ENCODE data around the gene ADGRA1. TPM values are rescaled to one million over a fixed set of nuclear protein-coding genes. Genes with fewer than 3 reads are reported as not detected.
"Not testable (repeated sequence)": the region's sequence is repeated elsewhere in the genome, so short reads cannot be mapped to it uniquely, and the experiment has no call there.

Gene ADGRA1
- total RNA-seq, 2 donors from 2014 or later: 0.14 to 0.23 TPM

- H3K27me3 ChIP-seq (replicated peaks; ENCODE audit: insufficient read depth): no peaks in the 10 kb centered on the region
- intact Hi-C loops (cut with DNase I): no loop called here
- no peak overlapping the region for H3K4me3 ChIP-seq
- no peaks in the 10 kb centered on the region for H3K4me1 ChIP-seq (replicated peaks)
- H3K27ac ChIP-seq: no peak overlapping the region
- H3K9me3 ChIP-seq: no peaks in the 10 kb centered on the region
- no peak for TF ChIP-seq POLR2A (IDR thresholded peaks at IDR 0.05)
- WGBS: 96% methylated on average over 1 of the region's 1 CpG
- DNase-seq (ENCODE audit: low spot score): no peak
- H3K36me3 ChIP-seq: no peaks in the 10 kb centered on the region
These were observed 19.7 kb downstream of the ADGRA1 start for GRCh38 chr10:133107442-133107841.

- Histone ChIP-seq H3K27me3 (replicated peaks; ENCODE audit: insufficient read depth) (no peaks in the 10 kb centered on the region), H3K36me3 (no peaks in the 10 kb centered on the region), H3K27ac (no peak overlapping the region), H3K4me3 (no peak overlapping the region), H3K9me3 (no peaks in the 10 kb centered on the region), H3K4me1 (replicated peaks) (no peaks in the 10 kb centered on the region)
- WGBS: 43% methylated on average over 7 of the region's 11 CpGs
- intact Hi-C loops (cut with DNase I): no loop called here
- no peak for DNase-seq (ENCODE audit: low spot score)
- TF ChIP-seq POLR2A (IDR thresholded peaks at IDR 0.05) (no peak), CTCF (IDR thresholded peaks at IDR 0.05) (no peak), POLR2AphosphoS5 (IDR thresholded peaks at IDR 0.05) (no peak)
These were observed 22.0 kb downstream of the ADGRA1 start for GRCh38 chr10:133109711-133110110.

- H3K4me3 ChIP-seq: no peak overlapping the region
- intact Hi-C loops (cut with DNase I): no loop called here
- no peaks in the 10 kb centered on the region for H3K27me3 ChIP-seq (replicated peaks; ENCODE audit: insufficient read depth)
- H3K4me1 ChIP-seq (replicated peaks): no peaks in the 10 kb centered on the region
- 37% methylated on average over 13 of the region's 13 CpGs for WGBS
- no peak overlapping the region for H3K27ac ChIP-seq
- no peaks in the 10 kb centered on the region for H3K36me3 ChIP-seq
- TF ChIP-seq POLR2AphosphoS5 (IDR thresholded peaks at IDR 0.05): no peak
- no peak for TF ChIP-seq CTCF (IDR thresholded peaks at IDR 0.05)
- TF ChIP-seq POLR2A (IDR thresholded peaks at IDR 0.05): no peak
- no peak for DNase-seq (ENCODE audit: low spot score)
- H3K9me3 ChIP-seq: no peaks in the 10 kb centered on the region
These were observed 22.4 kb downstream of the ADGRA1 start for GRCh38 chr10:133110133-133110532.

GRCh38 chr10:133110609-133111275 is 23.0 kb downstream of the ADGRA1 start:
- no peaks in the 10 kb centered on the region for H3K36me3 ChIP-seq
- TF ChIP-seq POLR2A (IDR thresholded peaks at IDR 0.05): no peak
- no peak for TF ChIP-seq CTCF (IDR thresholded peaks at IDR 0.05)
- TF ChIP-seq POLR2AphosphoS5 (IDR thresholded peaks at IDR 0.05): no peak
- no peak overlapping the region for H3K4me3 ChIP-seq
- no peaks in the 10 kb centered on the region for H3K27me3 ChIP-seq (replicated peaks; ENCODE audit: insufficient read depth)
- H3K27ac ChIP-seq: no peak overlapping the region
- H3K4me1 ChIP-seq (replicated peaks): no peaks in the 10 kb centered on the region
- H3K9me3 ChIP-seq: no peaks in the 10 kb centered on the region
- intact Hi-C loops (cut with DNase I): no loop called here
- DNase-seq (ENCODE audit: low spot score): no peak
- 75% methylated on average over 6 of the region's 6 CpGs for WGBS

DNA sequence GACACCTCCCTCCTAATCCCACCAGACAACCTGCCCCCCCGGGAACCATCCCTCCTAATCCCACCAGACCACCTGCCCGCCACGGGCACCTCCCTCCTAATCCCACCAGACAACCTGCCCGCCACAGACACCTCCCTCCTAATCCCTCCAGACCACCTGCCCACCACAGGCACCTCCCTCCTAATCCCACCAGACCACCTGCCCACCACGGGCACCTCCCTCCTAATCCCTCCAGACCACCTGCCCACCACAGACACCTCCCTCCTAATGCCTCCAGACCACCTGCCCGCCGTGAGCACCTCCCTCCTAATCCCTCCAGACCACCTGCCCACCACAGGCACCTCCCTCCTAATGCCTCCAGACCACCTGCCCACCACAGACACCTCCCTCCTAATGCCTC is 23.9 kb downstream of the ADGRA1 start:
- H3K27ac ChIP-seq; DNase-seq (ENCODE audit: low spot score); H3K36me3 ChIP-seq; H3K4me1 ChIP-seq (replicated peaks); H3K4me3 ChIP-seq; intact Hi-C loops (cut with DNase I); H3K9me3 ChIP-seq; H3K27me3 ChIP-seq (replicated peaks; ENCODE audit: insufficient read depth): not testable (repeated sequence)
- WGBS: 24% methylated on average over 6 of the region's 7 CpGs

DNA sequence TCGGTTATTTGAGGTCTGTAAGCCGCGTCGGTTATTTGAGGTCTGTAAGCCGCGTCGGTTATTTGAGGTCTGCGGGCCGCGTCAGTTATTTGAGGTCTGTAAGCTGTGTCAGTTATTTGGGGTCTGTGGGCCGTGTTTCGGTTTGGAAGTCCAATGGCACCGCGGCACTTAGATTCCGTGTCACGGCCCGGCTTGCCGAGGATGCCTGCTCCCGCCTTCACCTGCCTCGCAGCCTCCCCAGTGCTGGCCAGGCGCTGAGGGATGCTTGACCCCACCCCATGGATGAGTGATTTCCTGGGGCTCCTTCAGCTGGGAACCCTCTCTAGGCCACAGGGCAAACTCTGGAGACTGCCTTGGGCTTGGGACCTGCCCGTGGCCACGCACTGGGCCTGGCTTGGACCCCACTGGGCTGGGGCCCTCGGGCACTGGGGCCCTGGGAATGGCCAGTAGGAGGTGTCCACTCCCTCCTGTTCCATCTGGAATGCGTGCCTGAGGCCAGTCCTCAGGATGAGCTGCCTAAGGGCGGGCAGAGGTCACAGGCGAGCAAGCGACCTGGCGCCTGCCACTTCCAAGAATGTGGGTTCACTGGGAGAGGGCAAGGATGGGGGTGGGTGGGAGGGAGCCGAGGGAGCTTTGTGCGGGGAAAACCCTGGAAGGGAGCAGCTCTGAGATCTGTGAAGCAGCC is 25.6 kb downstream of the ADGRA1 start:
- Histone ChIP-seq H3K27me3 (replicated peaks; ENCODE audit: insufficient read depth) (no peaks in the 10 kb centered on the region), H3K4me1 (replicated peaks) (no peaks in the 10 kb centered on the region), H3K9me3 (no peaks in the 10 kb centered on the region), H3K4me3 (no peak overlapping the region), H3K27ac (no peak overlapping the region), H3K36me3 (no peaks in the 10 kb centered on the region)
- 95% methylated on average over 29 of the region's 31 CpGs for WGBS
- intact Hi-C loops (cut with DNase I): no loop called here
- DNase-seq (ENCODE audit: low spot score): no peak
- TF ChIP-seq CTCF (IDR thresholded peaks at IDR 0.05): no peak
- TF ChIP-seq POLR2AphosphoS5 (IDR thresholded peaks at IDR 0.05): no peak
- no peak for TF ChIP-seq POLR2A (IDR thresholded peaks at IDR 0.05)

Measured in prostate gland (tissue), 2 donors.